SK-N-DZ (cell line): Measurements from ENCODE around the gene SIRT2. TPM values are rescaled to one million over a fixed set of nuclear protein-coding genes. Genes with fewer than 3 reads are reported as not detected.
A peak's percentile ranks its signal among the peaks of the same experiment; 100 is the strongest.
"Not testable (repeated sequence)": the region's sequence is repeated elsewhere in the genome, so short reads cannot be mapped to it uniquely, and the experiment has no call there.

Experiments
- DNase-seq: peaks from one replicate; pipeline ENCODE4 v3.0.0-alpha.2; 2015; ENCODE audit warnings: low spot score
- polyA plus RNA-seq, 2 experiments: library from polyadenylated mRNA; depleted of rRNA; stranded (reverse); fragments of >200 nt; gene quantifications; 2 replicates each; pipeline ENCODE4 v1.2.3, GENCODE V29; 2014

Gene SIRT2
- polyA plus RNA-seq (2014; cell fraction: cytosol; rRNA removed) = 34.3 and 37.5 TPM in 2 replicates
- 35.9 and 43.8 TPM in 2 replicates for polyA plus RNA-seq (2014; cell fraction: nucleus; rRNA removed)

- peak; percentile 100 for DNase-seq
Observed at GRCh38 chr19:38899447-38900201, at the start of gene SIRT2, which contains the start of gene NFKBIB. Gene SIRT2 (minus strand): TSS chr19:38899618. CDS start chr19:38899521, 97 bp downstream. Gene NFKBIB (plus strand): TSS chr19:38899969. CDS start chr19:38900033, 64 bp downstream.

GRCh38 chr19:38946229-38947010 is 47.0 kb upstream of the SIRT2 start:
- no peak for DNase-seq

- DNase-seq = no peak
Observed at GRCh38 chr19:38945562-38946228, 46.3 kb upstream of the SIRT2 start.

GRCh38 chr19:38944981-38945506 is 45.6 kb upstream of the SIRT2 start:
- no peak for DNase-seq

- no peak for DNase-seq
Observed at GRCh38 chr19:38942471-38943181, 43.2 kb upstream of the SIRT2 start.

GRCh38 chr19:38941979-38942378 is 42.6 kb upstream of the SIRT2 start:
- no peak for DNase-seq

GRCh38 chr19:38941466-38941865 is 42.0 kb upstream of the SIRT2 start:
- DNase-seq = not testable (repeated sequence)

GRCh38 chr19:38939957-38940356 is 40.5 kb upstream of the SIRT2 start:
- no peak for DNase-seq

- DNase-seq = no peak
Observed at GRCh38 chr19:38933544-38933943, 34.1 kb upstream of the SIRT2 start.

GRCh38 chr19:38932425-38933179 is 33.2 kb upstream of the SIRT2 start:
- peak; percentile 50 for DNase-seq

- DNase-seq = no peak
Observed at GRCh38 chr19:38931521-38931793, 32.0 kb upstream of the SIRT2 start.

- peak; percentile 99 for DNase-seq
Observed at GRCh38 chr19:38930776-38931520, 31.5 kb upstream of the SIRT2 start, which contains the start of gene MRPS12. Gene MRPS12 (plus strand): TSS chr19:38930944. CDS start chr19:38931295, 351 bp downstream.

GRCh38 chr19:38929929-38930775 is 30.7 kb upstream of the SIRT2 start, which contains the start of gene SARS2:
Gene SARS2 (minus strand): TSS chr19:38930763. CDS start chr19:38930736, 27 bp downstream.
- DNase-seq = peak; percentile 94

- DNase-seq = no peak
Observed at GRCh38 chr19:38928391-38929001, 29.1 kb upstream of the SIRT2 start.

- DNase-seq = no peak
Observed at GRCh38 chr19:38924388-38924787, 25.0 kb upstream of the SIRT2 start.

- no peak for DNase-seq
Observed at GRCh38 chr19:38922482-38922881, 23.1 kb upstream of the SIRT2 start.

GRCh38 chr19:38921420-38922274 is 22.2 kb upstream of the SIRT2 start:
- no peak for DNase-seq
